HG03342 (cell line): ENCODE measurements around the gene MCFD2.
"Not testable (repeated sequence)": the region's sequence is repeated elsewhere in the genome, so short reads cannot be mapped to it uniquely, and the experiment has no call there.

Experiments
- ATAC-seq: cut with Tn5 transposase; IDR thresholded peaks from one replicate; pipeline ENCODE4 v1.9.1; 2021; ENCODE audit warnings: mild to moderate bottlenecking, moderate library complexity; ENCODE audit not compliant: unreplicated experiment

Gene MCFD2

GRCh38 chr2:46875962-46876689 lies 39.5 kb downstream of the MCFD2 start:
- not testable (repeated sequence) for ATAC-seq

DNA sequence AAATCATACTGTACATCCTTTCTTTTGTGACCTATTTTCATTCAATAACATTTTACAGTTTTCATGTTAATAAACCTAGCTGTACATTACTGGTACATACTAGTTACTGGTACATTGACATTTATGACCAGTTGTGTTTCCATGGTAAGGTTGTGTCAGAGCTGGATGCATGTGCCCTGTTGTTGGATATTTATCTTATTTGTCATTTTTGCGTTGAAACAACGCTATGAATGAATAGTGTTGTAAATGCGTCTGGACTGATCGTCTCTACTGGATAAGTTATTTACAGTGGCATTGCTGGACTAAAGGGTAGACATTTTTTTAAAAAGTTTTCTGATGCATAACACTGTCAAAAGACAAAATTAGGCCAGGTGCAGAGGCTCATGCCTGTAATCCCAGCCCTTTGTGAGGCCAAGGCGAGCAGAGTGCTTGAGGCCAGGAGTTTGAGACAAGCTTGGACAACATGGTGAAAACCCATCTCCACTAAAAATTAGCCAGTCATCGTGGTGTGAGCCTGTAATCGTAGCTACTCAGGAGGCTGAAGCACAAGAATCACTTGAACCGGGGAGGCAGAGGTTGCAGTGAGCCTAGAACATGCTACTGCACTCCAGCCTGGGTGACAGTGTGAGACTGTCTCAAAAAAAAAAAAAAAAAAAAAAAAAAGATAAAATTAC lies 40.2 kb downstream of the MCFD2 start:
- ATAC-seq = no peak

- no peak for ATAC-seq
Measured at GRCh38 chr2:46874236-46874929, 41.2 kb downstream of the MCFD2 start.

DNA sequence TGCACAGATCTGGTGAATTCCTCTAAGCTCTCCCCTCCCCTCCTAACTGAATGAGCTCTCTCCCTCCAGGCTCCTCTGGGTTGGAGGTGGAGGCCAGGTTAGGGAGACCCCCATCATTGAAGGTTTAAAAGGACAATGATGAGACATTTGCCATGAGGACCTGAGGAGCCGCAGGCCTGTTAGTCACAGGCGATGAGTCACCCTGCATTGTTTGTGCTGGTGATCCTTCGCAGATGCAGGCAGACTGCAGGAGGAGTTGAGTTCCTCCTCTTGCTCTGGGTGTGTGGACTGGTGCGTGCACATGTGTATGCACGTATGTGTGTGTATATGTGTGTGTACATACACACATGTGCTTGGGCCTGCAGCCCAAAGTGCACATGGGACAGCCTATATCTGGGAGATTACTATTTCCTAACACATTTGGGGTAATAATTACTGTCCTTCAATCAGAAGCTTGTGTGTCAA lies 42.0 kb downstream of the MCFD2 start:
- ATAC-seq = no peak

DNA sequence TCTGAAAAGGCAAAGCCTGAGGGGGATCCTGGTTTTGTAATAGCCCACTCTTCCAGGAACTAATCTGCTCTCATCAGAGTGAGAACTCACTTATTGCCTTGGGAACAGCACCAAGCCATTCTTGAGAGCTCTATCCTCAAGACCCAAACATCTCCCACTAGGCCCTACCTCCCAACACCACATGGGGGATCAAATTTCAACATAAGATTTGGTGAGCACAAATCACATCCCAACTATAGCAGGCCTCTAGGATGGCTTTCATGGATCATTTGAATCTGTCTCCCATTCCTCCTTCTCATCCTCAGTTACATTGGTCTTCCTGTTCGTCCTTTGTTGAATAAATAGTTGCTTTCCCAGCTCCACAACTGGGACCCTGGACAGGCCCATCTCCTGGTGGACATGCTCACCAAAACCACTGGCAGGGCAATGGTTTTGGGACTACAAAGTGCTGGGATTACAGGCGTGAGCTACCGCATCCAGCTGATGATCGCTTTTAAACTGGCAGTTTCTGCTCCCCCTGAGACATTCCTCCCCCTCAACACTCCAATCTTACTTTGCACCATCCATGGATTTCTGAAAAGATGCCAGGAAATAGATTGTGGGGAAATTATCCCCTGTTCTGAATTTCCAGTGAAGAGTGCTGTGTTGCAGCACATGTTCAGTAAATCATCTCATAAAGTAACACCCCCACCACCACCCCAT lies 42.6 kb downstream of the MCFD2 start:
- ATAC-seq = no peak

DNA sequence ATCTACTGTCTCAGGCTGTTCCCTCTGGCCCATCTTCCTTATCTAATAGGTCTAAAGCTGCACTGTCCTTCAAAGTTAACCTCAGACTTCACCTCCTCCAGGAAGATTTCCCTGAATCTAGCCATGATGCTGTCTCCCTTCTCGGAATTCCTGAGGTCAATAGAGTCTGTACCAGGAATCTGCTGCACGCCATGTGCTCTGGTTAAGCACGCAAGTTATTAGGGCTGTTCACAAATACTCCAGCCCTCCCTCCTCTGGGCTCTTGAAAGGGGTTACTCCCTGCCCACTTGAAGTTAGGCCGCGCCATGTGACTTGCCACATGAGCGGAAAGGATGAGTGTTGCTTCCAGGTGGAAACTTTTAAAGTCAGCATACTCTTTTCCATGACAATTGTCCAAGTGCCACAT lies 43.6 kb downstream of the MCFD2 start:
- no peak for ATAC-seq

DNA sequence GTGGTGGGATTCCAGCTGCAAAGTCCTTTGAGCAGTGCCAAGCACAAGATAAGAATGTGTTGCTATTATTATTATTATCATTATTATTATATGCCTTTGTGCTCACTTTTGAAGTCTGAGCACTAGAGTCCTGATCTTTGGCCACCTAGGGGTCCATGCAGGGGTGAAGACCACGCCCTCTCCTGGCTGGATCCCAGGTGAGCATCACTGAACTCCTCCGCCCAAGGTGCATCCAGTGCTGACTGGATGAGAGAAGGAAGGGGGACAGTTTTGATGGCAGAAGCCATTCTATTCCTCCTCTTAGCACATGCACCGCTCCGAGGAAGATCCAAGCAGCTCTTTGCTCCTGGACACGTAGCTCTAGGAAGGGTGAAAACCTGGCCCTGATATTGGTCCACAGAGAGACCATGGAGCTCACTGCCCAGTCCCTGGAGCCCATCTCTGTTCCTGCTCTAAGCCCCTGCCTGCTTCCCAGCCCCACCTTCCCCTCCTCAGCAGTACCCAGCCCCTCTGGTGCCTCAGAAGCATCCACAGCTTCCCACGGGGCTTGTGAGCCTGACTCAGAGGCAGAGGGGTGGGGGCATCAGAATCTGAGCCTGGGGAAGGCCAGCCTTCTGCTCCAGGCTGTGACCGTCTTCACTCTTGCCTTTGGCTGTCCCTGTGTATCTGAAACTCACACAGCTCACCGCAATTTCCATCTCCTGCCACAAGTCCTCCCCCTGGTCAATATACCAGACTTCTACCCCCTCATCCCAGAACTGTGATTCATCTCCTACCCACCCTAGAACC lies 45.4 kb downstream of the MCFD2 start:
- ATAC-seq = no peak

- ATAC-seq = no peak
Measured at GRCh38 chr2:46869621-46870020, 46.0 kb downstream of the MCFD2 start.

- no peak for ATAC-seq
Measured at GRCh38 chr2:46866770-46867246, 48.8 kb downstream of the MCFD2 start.

DNA sequence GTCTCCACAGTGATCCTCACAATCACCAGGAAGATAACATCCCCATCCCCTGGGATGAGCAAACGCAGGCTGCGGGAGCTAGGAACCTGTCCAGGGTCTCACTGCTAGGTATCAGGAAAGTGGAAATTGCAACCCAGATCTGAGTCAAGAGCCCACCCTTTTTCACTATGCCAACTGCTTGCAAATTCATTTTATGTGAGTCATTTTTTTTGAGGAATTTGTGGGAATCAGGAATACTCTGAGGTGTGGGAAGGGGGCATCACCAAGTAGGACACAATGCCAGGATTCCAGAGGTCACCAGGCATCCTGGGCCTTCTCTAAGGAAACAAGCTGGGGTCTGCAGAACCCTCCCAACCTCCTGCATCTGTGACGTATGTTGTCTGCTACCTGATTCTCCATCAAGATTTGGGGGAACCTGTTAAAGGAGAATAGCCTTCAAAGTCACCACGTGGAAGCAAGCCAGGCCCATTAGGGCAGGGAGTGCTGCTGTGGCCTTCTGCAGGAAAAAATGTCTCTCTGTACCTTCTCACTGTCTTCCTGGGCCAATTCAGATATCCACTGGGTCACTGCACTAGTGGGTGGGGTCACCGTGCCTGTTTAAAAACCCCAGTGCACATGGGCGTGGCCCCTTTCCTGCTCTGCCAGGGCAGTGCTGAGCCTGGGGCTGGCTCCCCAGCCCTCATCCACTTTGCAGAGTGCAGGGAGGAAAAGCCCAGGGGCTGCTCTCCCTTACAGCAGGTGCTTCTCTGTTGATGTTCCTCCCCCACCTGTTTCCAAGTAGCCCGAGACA lies 50.2 kb downstream of the MCFD2 start:
- ATAC-seq = no peak

- no peak for ATAC-seq
Measured at GRCh38 chr2:46863882-46864281, 51.7 kb downstream of the MCFD2 start.

DNA sequence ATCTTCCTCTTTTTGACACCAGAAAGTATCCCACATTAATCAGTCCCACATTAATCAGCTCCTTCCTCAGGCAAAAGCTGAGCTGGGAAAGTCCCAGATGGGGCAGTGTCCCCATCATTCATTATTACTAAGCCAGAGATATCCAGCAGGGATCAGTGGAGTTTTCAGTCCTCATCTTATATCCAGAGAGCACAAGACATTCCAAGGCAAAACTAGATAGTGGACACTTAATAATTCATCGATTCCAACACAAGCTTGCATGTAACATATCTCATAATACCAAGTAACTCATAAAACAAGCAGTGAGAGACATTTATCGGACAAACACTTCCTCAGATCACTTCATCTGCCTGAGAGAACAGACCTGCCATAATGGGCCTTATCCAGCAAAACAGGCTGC lies 53.1 kb downstream of the MCFD2 start:
- ATAC-seq = no peak

DNA sequence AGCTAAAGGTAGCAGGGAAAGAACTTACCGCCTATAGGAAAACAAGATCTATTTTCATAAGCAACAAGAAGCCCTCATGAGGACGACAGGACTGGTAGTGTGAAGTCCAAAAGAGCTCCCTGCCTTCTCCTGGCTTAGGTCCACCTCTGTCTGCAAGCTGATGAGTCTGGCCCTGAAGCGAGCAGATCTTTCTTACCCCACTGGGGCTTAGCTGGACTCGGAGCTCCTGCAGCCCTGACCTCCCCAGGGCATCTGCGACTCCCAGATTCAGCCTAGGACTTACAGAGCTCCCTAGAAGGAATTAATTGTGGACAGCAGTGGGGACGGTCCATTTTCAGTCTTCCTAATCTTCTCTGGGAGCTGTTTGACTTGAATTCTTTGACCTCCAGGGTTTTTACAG lies 53.7 kb downstream of the MCFD2 start:
- ATAC-seq = no peak

DNA sequence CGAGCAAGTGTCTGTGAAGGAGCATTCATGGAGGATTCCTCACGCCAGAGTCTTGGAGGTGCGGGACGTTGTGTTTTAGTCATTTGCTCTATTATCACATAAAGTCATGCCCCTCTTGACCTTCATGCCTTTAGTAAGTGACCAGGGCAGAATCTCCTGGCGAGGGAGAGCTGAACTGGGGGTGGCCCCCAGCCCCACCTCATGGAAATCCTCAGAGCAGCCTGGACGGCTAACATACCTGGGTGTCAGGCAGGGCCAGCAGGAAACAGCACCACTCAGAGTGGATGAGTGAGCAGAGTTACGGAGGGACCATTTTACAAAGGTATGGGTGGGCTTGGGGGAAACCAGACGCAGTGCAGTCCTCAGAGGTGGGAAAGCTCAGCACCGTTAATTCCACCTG lies 56.1 kb downstream of the MCFD2 start:
- ATAC-seq = no peak

GRCh38 chr2:46858702-46859090 lies 56.9 kb downstream of the MCFD2 start:
- no peak for ATAC-seq

GRCh38 chr2:46857871-46858701 lies 57.5 kb downstream of the MCFD2 start:
- no peak for ATAC-seq

DNA sequence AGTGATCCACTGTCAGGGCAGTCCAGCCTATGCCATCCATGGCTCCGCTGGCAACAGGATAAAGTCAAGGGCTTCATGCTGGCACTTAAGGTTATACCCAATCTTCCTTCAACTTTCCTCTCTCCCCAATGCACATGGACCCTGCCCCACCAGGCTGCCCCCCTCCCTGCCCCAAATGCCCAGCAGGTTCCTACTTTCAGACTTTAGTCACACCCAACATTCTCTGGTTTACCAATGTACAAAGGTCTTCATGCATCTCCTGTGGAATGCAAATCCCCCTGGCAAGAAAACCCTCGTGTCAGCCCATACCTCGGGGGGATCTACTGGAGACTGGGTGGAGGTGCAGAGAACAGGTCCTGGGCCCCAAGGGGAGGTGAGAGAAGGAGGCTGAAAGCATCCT lies 59.3 kb downstream of the MCFD2 start:
- no peak for ATAC-seq

GRCh38 chr2:46855805-46856204 lies 59.8 kb downstream of the MCFD2 start:
- no peak for ATAC-seq

DNA sequence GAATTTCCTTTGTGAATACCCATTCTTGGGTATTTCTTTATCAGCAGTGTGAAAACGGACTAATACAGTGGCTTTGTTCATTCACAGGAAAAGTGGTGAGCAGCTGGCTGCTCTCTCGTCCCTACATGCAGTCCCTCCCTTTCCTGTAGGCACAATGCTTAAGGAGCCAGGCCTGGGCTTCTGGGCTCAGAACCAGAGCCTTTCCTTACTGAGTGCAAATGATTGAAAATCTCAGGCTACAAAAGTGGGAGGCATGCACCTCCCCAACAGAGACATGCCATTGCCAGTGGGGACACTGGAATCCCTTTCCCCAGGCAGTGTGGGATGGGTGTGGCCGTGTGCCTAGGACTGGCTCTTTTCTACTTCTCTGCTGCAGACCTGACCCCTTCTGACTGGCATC lies 61.3 kb downstream of the MCFD2 start:
- no peak for ATAC-seq
